SKM-1 treated with dmso at 0.1 percent for 144 hours (cell line): ENCODE results near the gene ATP6V0A4.

ENCODE experiments used
- DNase-seq: peaks from one replicate; lab custom pipeline; 2025; ENCODE audit not compliant: unreplicated experiment; lab: John Stamatoyannopoulos, UW

ATP6V0A4 gene

GRCh38 chr7:138663725-138664710 is 134.0 kb downstream of the ATP6V0A4 start:
- DNase-seq = no peak

DNA sequence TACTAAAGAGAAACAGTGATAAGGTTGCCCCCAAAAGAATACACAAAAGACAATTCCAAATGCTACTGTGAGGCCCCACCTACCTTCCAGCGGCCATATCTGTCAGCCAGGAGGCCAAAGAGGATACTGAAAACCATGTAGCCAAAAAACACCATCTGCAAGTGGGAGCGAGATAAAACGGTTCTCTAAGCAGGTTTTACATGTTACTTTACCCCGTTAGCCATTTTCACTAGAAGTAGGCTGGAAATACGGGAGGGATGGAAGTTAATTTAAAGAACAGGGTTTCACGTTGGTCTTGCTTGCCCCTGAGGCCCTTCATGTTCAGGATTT is 135.0 kb downstream of the ATP6V0A4 start:
- DNase-seq = no peak

DNA sequence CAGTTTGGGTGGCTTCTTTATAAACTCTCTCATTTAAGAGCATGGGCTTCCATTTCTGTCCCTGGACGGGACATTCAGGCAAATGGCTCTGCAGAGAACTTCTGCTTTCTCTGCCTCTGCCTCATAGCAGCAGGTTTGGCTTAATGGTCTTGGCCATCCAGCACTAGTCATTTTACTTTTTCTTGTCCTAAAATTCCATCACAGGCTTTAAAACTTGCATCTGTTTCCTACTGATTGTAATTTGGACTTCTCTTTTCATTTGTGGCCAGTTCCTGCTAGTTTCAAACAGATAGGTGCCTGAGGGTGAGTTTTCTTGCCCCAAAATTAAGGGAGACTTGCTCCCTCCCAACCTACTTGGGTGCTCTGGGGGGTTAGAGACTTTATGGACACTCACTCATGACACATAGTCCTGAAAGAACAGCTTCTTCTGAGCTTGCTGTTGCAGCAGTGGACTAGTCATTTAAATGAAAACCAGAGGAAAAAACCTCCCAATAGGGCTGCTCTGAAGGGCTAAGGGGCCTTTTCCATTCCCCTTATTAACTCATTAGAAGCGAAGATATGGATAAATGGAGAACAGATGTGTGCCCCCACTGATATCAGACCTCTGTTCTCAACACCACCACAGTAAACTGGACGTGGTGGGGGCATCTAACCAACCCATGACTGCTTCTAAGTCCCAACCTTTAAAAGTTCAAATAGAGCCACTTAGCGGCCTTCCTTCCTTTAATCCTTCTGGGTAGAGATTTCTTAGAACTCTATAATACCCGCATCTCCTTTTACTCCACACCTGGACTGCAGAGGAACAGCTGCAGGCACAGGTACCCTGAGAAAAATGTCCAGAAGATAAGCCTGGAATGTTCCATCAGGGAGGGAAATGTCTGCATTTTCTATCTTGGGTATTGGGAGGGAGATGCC is 135.7 kb downstream of the ATP6V0A4 start:
- DNase-seq = no peak

GRCh38 chr7:138661069-138661635 is 136.8 kb downstream of the ATP6V0A4 start:
- no peak for DNase-seq

DNA sequence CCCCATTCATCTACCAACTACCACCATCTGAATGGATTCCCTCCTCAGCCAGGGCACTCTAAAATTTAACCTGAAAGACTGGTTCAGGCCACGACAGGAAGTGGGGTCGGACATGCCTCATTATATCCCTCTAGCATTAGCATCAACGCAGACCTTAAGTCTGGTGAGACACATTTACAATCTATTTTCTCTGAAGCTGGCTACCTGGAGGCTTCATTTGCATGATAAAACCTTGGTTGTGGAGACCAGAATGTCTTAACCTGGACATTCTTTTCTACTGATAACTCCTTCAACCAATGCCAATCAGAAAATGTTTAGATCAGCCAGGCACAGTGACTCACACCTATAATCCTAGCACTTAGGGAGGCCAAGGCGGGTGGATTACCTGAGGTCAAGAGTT is 139.1 kb downstream of the ATP6V0A4 start:
- no peak for DNase-seq

- no peak for DNase-seq
Observed at GRCh38 chr7:138657854-138658386, 140.1 kb downstream of the ATP6V0A4 start.

GRCh38 chr7:138656952-138657351 is 141.0 kb downstream of the ATP6V0A4 start:
- DNase-seq = no peak
